ENCODE data around the gene EDN1.

GRCh38 chr6:12265296-12265695 lies 24.9 kb upstream of the EDN1 start:
- TF ChIP-seq CTCF (IDR thresholded peaks at IDR 0.05) (no peak), POLR2A (IDR thresholded peaks at IDR 0.05) (no peak)
